T47D (cell line): ENCODE data around the gene TRPM3.

Source experiments
- DNase-seq, 2 experiments: peaks; one replicate each; pipeline versions ENCODE4 v3.0.0 to v3.0.0-alpha.2; 2011 to 2012; ENCODE audit warnings: low read depth in 1 of 2, low spot score in 1 of 2
- JUND ChIP-seq: IDR thresholded peaks from 2 replicates; pipeline ENCODE4 v1.6.1; 2012; ENCODE audit warnings: low read depth
- in situ Hi-C: cut with HindIII; loops from 2 replicates; pipeline ENCODE4 v1.10.0; 2016; ENCODE audit warnings: low sequenced_read_pairs, low pct_unique_long_range_greater_than_20kb

Gene TRPM3

DNA sequence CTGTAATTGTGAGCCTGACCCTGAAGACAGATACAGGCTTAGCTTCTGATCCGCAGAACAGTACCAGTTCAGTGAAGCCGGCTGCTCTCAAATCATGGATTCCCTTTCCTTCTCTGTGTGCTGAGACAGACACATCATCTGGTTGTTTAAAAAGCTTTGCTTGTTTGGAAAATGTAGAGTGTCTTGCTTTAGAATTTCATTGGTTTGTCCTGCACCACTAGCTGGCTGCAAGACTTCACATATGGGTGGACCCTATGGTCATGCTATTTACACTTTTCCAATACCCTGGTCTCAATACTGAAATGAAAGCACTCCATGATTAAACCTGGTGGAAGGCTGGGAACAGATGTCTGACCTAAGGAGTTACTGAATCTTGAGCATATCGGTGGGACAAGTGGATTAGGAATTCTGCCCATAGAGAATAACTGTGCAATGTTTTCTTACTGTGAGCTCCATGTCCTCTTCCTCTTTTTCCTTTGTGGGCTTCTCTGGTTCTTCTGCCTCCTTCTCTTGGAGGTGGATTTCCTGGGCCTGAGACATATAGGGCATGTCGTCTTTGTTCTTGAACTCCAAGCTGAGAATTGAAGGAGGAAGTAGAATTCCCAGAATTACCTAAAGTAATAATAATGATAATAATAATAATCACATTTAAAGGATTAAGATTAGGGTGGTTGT, 505.8 kb downstream of the TRPM3 start:
- in situ Hi-C loops: no loop called here
- TF ChIP-seq JUND: no peak
- no peak for DNase-seq

DNA sequence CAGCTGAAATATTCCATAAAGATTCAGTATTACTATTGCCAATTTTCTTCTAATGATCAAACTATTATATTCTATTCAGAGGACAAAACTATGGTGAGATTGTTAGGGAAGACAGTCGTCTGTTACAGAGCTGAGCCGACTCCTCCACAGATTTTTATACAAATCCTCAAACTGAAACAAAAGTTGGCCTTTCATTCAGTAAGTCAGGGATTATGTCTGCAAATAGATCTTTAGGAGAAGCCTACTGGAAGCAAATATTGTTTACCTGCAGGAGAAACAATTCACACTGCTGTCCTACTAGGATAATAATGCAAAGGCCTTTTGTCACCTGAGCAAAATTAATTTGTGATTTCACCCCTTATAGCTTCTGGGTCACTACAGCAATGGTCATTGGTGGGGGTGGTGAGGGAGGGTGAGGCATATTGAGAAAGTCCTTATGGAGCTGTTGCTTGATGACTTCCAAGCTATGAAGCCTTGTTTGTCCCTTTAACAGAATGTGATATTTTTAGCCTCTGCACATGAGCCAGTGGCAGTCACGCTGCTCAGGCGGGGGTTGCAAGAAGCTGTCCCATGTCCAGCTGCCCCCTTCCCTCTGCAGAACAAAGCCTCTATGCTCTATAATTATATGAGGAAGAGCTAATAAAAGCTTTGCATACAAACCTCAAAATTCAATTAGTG, 506.5 kb downstream of the TRPM3 start:
- in situ Hi-C loops: no loop called here
- TF ChIP-seq JUND: no peak
- no peak for DNase-seq

DNA sequence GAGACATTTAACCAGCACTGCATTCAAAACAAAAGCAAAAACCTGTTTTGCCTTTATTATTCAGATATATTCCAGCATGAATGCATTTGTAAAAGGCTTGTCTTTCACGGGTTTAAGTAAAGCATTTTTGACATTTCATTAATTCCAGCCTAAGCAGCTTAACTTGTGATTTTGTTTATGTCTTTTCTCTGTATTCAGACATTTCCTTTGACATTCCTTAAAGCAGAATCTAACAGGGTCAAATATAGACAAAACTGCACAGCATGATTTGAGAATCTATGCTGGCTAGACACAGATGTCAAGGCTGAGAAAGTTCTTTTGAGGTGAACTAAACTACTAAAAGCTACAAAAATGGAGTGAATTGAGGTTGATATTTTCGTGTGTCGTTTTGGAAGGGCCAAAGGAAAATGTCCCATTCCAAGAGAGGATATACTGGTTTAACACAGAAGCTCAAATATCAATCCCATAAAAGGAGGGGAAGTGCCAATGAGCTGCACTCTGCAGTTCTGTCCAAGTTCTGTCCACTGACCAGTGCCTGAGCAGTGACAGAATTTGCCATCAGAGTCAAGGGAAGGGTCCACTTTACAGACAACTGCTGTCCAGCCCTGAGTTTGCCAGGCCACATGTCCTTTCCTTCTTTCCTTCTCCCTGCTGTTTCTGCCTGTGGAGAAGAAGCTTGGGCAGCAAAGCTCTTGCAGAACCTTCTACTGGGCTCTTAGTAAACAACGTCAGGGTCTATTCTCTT, 508.2 kb downstream of the TRPM3 start:
- in situ Hi-C loops: no loop called here
- TF ChIP-seq JUND: no peak

DNA sequence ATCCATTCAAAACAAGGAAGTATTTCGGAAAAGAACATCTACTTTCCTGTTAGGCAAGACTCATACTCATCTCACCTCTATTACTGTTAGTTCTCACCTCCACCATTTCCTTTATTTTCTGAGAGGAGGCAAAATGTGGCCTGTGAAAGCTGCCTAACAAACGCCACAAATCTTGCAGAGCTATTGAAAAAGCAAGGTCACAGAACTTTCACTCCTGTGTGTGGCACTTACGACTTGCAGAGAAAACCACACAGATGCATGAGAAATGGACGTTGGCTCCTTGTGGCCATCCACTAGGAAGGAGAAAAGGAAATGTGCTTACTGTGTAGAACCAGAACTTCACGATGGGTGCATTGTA, 511.2 kb downstream of the TRPM3 start:
- in situ Hi-C loops: no loop called here
- no peak for TF ChIP-seq JUND
- DNase-seq: no peak

More for the DNA sequence above, 508.2 kb downstream of the TRPM3 start:
- no peak for DNase-seq

DNA sequence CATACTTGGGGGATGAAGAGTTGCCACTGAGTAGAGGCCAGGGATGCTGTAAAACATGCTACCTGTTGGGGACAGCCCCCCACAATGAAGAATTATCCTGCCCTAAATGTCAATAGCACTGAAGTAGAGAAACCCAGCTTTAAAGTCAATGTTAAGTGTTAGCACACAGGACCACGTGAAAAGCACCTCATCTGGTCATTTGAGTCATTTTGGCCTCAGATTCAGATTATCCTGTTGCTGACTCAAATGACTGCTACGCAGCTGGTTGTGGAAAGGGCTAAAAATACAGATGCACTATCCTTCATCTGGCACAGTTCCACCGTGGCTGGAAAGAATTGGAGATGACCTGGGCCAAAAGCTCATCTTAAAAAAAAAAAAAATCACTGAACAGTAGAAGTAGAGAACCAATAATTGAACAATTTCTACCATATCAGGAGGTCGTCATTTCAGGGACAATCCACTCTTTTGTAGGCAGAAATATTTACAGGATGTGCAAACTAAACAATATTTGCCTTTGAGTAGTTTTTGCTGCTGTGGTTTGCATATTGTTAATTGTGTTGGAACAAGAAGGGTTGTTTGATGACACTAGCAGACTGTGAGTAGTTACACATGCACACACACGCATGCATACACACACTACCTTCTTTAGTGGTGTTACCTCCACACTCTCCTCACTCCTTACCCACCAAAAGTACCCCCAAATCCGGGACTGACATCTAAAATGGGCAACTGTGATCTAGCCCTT, 511.7 kb downstream of the TRPM3 start:
- in situ Hi-C loops: no loop called here
- TF ChIP-seq JUND: no peak
- DNase-seq: no peak

DNA sequence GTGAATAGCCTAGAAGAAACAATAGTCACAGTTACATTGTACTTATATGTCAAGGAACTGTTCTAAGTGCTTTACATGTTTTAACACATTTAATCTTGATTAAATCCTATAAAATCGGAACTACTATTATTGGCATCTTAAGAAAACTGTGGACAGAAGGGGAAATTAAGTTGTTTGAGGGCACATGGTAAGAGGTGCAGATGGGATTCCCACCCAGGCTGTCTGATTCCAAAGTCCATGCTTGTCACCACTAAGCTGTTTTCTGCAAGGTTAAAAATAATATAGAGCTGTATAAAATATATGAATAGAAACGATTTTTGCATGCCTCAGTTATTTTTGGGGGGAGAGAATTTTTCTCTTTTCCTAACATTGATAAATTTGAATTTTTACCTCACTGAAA, 512.4 kb downstream of the TRPM3 start:
- no peak for TF ChIP-seq JUND
- in situ Hi-C loops: no loop called here
- no peak for DNase-seq

DNA sequence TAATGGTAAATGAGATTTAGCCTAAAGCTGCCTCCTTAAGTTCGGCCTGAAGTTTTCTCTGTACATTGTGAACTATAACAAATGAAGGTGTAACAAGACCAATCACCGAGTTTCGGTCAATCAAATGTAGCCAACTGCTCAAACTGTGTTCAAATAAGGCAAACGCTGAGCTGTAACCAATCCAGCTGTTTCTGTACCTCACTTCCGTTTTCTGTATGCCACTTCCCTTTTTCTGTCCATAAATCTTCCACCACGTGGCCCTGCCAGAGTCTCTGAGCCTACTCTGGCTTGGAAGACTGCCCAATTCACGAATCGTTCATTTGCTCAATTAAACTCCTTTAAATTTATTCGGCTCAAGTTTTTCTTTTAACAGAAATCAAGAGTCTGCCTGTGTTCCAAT, 513.5 kb downstream of the TRPM3 start:
- in situ Hi-C loops: no loop called here
- TF ChIP-seq JUND: no peak
- DNase-seq: no peak

DNA sequence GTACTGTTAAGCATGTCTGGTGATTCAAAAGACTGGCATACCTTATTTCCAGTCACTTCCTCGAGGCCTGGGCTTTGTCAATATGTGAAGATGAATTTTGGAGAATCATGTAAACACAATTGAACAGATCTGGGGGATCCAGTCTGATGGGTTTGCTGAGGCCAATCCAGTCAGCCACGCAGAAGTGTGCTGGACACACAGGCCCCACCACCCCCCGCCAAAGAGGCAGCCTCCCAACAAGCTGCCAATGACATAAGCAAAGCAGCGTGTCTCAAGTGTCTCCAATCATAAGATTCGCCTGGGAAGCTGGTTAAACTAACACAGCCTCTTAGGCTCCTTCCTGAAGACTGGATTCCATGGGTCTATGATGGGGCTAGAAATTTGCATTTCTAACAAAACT, 514.1 kb downstream of the TRPM3 start:
- in situ Hi-C loops: no loop called here
- TF ChIP-seq JUND: no peak
- peak in 1 of 2 experiments; percentile 65 for DNase-seq

DNA sequence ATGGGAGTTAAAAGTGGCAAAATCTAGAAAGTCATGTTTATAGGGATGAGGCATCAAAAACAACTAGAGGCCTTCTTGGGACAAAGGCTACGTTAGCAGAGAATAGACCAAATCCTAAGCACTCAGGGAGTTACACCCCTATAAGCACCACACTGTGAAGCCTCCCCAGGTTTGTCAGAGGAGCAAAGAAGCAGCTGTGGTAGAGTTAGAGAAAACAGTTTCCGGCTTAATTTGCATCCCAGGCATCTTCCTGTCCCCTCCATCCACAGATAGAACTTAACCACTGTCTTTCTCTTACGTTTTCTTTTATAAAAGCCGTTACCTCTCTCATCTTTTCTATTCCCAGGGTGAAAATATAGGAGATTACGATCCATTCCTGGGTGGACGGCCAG, 518.4 kb downstream of the TRPM3 start:
- no peak for TF ChIP-seq JUND
- DNase-seq: no peak
- in situ Hi-C loops: no loop called here

DNA sequence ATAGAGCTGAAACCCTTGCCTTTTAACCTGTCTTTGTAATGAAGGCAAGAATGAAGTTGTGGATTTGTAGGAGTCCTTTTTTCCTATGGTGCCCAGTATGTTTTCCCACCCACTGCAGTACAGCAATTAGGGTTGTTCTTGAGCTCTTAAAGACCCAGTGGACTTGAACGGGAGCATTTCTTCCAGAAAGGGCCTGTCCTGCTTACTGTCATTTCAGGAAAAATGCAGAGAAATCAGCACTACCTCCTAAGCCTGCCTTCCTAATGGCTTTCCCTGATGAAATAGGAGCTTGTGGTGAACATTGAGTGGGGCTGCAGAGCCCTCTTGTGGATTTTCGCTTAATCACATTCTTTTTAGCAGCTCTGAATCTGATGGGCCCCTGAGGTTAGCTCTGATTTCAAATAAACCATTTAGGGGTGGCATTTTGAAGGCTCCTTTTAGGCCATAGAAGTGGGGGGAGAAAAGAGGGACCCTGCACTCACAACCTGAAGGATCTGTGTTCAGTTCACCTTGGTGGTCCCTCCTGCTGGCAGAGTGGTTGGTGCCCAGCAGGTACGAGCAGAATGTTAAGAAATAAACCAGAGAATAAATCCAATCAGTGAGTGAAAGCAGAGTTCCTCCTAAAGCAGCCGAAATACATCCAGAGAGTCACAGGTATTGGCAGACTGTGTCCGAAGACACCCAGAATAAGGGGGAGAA, 519.0 kb downstream of the TRPM3 start:
- DNase-seq: peak; percentile 12 to 74
- in situ Hi-C loops: no loop called here
- TF ChIP-seq JUND: no peak

DNA sequence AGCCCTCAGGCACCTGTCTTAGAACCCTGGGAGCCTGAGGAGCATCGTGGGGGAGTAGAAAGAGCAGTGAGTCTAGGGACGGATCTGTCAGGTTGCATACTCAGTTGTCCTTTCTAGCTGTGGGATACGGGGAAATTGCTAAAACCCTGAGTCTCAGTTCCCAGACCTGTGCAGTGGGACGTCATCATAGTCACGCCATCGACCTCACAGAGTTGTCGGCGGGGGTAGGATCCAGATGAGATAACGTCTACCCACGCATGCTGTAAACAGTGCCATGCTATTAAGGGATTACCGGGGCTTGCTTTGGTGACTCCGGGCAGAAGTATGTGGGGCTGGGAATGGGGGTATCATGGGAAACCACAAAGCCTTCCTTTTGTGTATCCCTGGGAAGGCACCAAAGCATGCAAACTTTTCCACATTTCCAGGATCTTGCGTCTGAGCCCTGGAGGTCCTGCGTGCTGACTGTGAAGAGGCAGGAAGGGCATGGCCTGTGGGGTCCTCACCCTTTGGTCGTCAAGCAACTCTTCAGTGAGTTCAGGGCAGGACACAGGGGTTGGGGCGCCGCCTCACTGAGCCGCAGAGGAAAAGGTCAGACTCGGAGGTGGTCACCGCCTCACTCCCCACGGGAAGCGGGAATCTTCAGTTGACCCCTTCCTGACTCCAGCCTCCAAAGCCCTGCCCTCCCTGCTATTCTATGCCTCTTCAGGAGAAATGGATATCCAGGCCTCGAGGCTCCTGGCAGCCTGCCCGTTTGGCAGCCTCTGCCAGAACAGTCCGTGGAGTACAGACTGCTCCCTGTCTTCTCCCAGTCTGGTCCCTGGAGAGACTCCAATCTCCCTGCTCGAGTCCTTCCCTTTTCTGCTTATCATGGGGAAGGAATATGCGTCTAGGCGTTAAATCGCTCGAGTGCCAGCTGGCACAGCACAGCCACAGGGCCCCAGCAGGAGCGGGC, 520.1 kb downstream of the TRPM3 start:
- TF ChIP-seq JUND: no peak
- in situ Hi-C loops: no loop called here
- peak; percentile 4 to 62 for DNase-seq
